DMS53 (cell line): Measurements from ENCODE around the gene RFC2.

Experiments
- DNase-seq: peaks from one replicate; lab custom pipeline; 2025; lab: John Stamatoyannopoulos, UW

RFC2 gene

GRCh38 chr7:74254129-74254857, at the start of gene RFC2:
RFC2 (minus strand) TSS chr7:74254399; CDS start chr7:74254383, 16 bp downstream.
- DNase-seq: peak; percentile 99

- DNase-seq: no peak
Measured at GRCh38 chr7:74302745-74303221, 48.6 kb upstream of the RFC2 start.

- no peak for DNase-seq
Measured at GRCh38 chr7:74300926-74301325, 46.7 kb upstream of the RFC2 start.

- no peak for DNase-seq
Measured at GRCh38 chr7:74299401-74299800, 45.2 kb upstream of the RFC2 start.

- DNase-seq: no peak
Measured at GRCh38 chr7:74297516-74298233, 43.5 kb upstream of the RFC2 start.

GRCh38 chr7:74294191-74294998, 40.2 kb upstream of the RFC2 start:
- no peak for DNase-seq

- no peak for DNase-seq
Measured at GRCh38 chr7:74293577-74293908, 39.3 kb upstream of the RFC2 start.

GRCh38 chr7:74292757-74293576, 38.8 kb upstream of the RFC2 start:
- DNase-seq: no peak

GRCh38 chr7:74291535-74291934, 37.3 kb upstream of the RFC2 start:
- DNase-seq: no peak

- peak; percentile 64 for DNase-seq
Measured at GRCh38 chr7:74290981-74291441, 36.8 kb upstream of the RFC2 start.

- peak; percentile 54 for DNase-seq
Measured at GRCh38 chr7:74290553-74290950, 36.4 kb upstream of the RFC2 start.

GRCh38 chr7:74289659-74290552, 35.7 kb upstream of the RFC2 start:
- DNase-seq: peak; percentile 56

- peak; percentile 95 for DNase-seq
Measured at GRCh38 chr7:74289018-74289658, 34.9 kb upstream of the RFC2 start, which contains the start of gene CLIP2. CLIP2 (plus strand) TSS chr7:74289407; CDS start chr7:74317547, 28,140 bp downstream.

- DNase-seq: peak; percentile 56
Measured at GRCh38 chr7:74288034-74288881, 34.1 kb upstream of the RFC2 start.

- peak; percentile 30 for DNase-seq
Measured at GRCh38 chr7:74287303-74288033, 33.3 kb upstream of the RFC2 start.

GRCh38 chr7:74286131-74286530, 31.9 kb upstream of the RFC2 start:
- DNase-seq: no peak

- peak; percentile 61 for DNase-seq
Measured at GRCh38 chr7:74284781-74285259, 30.6 kb upstream of the RFC2 start.

GRCh38 chr7:74283858-74284447, 29.8 kb upstream of the RFC2 start:
- peak; percentile 30 for DNase-seq
